Uterus (tissue), 4 donors: ENCODE results near the gene CNTLN. TPM values are rescaled to one million over a fixed set of nuclear protein-coding genes. Genes with fewer than 3 reads are reported as not detected.

Experiments
- DNase-seq, 2 donors: peaks; one replicate each; pipeline ENCODE4 v3.0.0-alpha.2; 2019 to 2020
- H3K27ac ChIP-seq, 2 donors: fragments of 200-600 bp; sonication (generic); 1 replicate in 1 of 2; 2 replicates in 1 of 2; pipeline ENCODE4 v1.5.1; 2016 to 2018
- H3K27me3 ChIP-seq, 2 donors: fragments of 200-600 bp; sonication (generic); one replicate each; pipeline ENCODE4 v1.5.1; 2018 to 2019; ENCODE audit warnings: control low read depth in 1 of 2
- H3K36me3 ChIP-seq, 2 donors: fragments of 200-600 bp; sonication (generic); one replicate each; pipeline ENCODE4 v1.5.1; 2019; ENCODE audit warnings: control low read depth in 1 of 2
- H3K4me1 ChIP-seq, 2 donors: fragments of 200-600 bp; sonication (generic); one replicate each; pipeline ENCODE4 v1.5.1; 2018 to 2019; ENCODE audit warnings: control low read depth in 1 of 2
- H3K4me3 ChIP-seq, 2 donors: fragments of 200-600 bp; sonication (generic); 1 replicate in 1 of 2; 2 replicates in 1 of 2; pipeline ENCODE4 v1.5.1; 2018 to 2019; ENCODE audit warnings: mild to moderate bottlenecking in 1 of 2
- H3K9me3 ChIP-seq, 2 donors: fragments of 200-600 bp; sonication (generic); one replicate each; pipeline ENCODE4 v1.5.1; 2019; ENCODE audit warnings: control low read depth in 1 of 2
- CTCF ChIP-seq, 4 experiments: fragments of 200-600 bp in 2 of 4; fragments of 450-650 bp in 2 of 4; sonication (generic) in 2 of 4; IDR thresholded peaks; one replicate each; pipeline ENCODE4 v1.5.1; 2016 to 2019; ENCODE audit warnings: antibody characterized with exemption in 4 of 4, mild to moderate bottlenecking in 2 of 4, moderate library complexity in 1 of 4
- POLR2A ChIP-seq, 2 donors: fragments of 450-650 bp; IDR thresholded peaks; one replicate each; pipeline ENCODE4 v1.6.1; 2016; ENCODE audit warnings: antibody characterized with exemption in 2 of 2, mild to moderate bottlenecking in 1 of 2, moderate library complexity in 1 of 2
- intact Hi-C: fragments of 100-400 bp; cut with DNase I; formaldehyde crosslinking; loops from one replicate; pipeline ENCODE4 v1.15.1; 2023; ENCODE audit warnings: low total_unique reads
- small RNA-seq: library from RNA; depleted of rRNA; stranded (forward); fragments of <200 nt; gene quantifications from one replicate; pipeline ENCODE3, GENCODE V24; 2016
- total RNA-seq, 4 donors: library from RNA; depleted of rRNA in 3 of 4; stranded (reverse); fragments of >200 nt in 3 of 4; gene quantifications; one replicate each; pipeline versions ENCODE4 v1.1.0 to v1.2.4, GENCODE V29; 2014 to 2023
- donor health status: DM: yes; HTN: yes; CAD: no.

Gene CNTLN
- total RNA-seq, 4 donors from 2014 or later: 11.3 to 41.7 (median 18.9) TPM

DNA sequence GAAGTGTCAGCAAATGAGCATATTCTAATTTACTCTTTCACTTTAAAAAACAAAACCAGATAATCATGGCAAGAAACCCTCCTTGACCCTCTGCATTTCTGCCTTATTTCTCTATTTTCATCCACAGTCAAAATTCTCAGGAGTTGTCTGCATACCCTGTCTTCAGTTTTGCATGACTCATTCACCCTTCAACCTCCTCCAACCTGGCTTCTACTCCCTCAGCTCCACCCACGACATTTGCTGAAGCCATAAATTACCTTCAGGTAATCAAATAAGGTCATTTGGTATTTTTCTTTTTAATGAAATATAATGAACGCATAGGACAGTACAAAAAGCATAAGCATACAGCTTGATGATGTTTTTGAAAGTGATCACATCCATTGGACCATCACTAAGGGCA, 416.2 kb downstream of the CNTLN start:
- no peaks in the 10 kb centered on the region for H3K4me1 ChIP-seq
- no peaks in the 10 kb centered on the region for H3K27me3 ChIP-seq
- H3K36me3 ChIP-seq: no peaks in the 10 kb centered on the region
- no peak overlapping the region for H3K27ac ChIP-seq
- intact Hi-C loops: no loop called here
- peaks cover 0 to 3% of the 10 kb centered on the region in 2 donors for H3K9me3 ChIP-seq
- no peak overlapping the region for H3K4me3 ChIP-seq
- DNase-seq: no peak
- no peak for TF ChIP-seq POLR2A (IDR thresholded peaks at IDR 0.05)
- TF ChIP-seq CTCF (IDR thresholded peaks at IDR 0.05): no peak

Small RNA genes within 50 kb of the gene (small RNA-seq; reads per million reads assigned to genes)
- gene RPS29P33: not detected
